Measurements from ENCODE around the gene P2RX5. TPM values are rescaled to one million over a fixed set of nuclear protein-coding genes. Genes with fewer than 3 reads are reported as not detected.
"Not testable (repeated sequence)": the region's sequence is repeated elsewhere in the genome, so short reads cannot be mapped to it uniquely, and the experiment has no call there.

P2RX5 gene
- total and polyA plus RNA-seq, 2 experiments from 2014 or later, result not detected

DNA sequence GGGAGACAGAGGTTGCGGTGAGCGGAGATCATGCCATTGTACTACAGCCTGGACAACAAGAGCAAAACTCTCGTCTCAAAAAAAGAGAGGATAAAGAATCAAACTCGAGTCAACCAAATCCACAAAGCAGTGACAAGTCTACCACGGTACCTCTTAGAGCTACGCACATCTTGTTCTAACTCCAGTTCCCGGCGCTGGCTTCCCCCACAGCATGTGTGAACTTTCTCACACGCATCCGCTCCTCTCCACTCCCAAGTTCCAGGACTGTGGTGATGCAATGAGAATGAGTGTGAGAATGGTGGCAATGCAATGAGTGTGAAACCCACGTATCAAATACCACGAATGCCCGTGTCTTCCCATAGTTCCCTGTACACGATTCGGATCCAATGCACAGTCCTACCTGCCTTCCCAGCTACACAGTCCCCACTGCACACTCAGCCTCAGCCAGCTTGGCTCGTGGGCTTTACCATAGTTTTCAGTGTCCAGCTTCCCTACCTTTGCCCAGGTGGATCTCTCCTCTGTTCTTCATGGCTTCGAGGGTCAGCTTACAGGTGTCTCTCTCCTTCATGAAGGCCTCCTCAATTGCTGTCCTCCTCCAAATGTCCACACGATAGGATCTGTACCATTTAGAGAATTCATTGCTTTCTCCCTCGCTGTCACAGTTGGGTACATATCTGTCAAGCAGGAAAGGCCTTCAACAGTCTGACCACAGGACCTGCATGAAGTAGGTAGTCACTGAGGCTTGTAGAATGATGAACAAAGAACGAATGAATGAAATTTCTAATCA is 9.2 kb upstream of the P2RX5 start:
- TF ChIP-seq, protein P1, sequence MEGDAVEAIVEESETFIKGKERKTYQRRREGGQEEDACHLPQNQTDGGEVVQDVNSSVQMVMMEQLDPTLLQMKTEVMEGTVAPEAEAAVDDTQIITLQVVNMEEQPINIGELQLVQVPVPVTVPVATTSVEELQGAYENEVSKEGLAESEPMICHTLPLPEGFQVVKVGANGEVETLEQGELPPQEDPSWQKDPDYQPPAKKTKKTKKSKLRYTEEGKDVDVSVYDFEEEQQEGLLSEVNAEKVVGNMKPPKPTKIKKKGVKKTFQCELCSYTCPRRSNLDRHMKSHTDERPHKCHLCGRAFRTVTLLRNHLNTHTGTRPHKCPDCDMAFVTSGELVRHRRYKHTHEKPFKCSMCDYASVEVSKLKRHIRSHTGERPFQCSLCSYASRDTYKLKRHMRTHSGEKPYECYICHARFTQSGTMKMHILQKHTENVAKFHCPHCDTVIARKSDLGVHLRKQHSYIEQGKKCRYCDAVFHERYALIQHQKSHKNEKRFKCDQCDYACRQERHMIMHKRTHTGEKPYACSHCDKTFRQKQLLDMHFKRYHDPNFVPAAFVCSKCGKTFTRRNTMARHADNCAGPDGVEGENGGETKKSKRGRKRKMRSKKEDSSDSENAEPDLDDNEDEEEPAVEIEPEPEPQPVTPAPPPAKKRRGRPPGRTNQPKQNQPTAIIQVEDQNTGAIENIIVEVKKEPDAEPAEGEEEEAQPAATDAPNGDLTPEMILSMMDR (IDR thresholded peaks at IDR 0.05; ENCODE audit: poor library complexity), result no peak
- Histone ChIP-seq H3K27ac (no peak overlapping the region), H3K4me3 (no peak overlapping the region), H3K27me3 (no peaks in the 10 kb centered on the region), H4K20me1 (ENCODE audit: insufficient read depth, poor library complexity, severe bottlenecking) (no peaks in the 10 kb centered on the region), H3K36me3 (replicated peaks; ENCODE audit: insufficient read depth, low read depth) (no peaks in the 10 kb centered on the region), H3K79me2 (no peaks in the 10 kb centered on the region), H3K4me1 (ENCODE audit: insufficient read depth) (no peaks in the 10 kb centered on the region), H3K4me2 (no peak overlapping the region), H3K9me3 (ENCODE audit: low read depth) (no peaks in the 10 kb centered on the region), H3K9me2 (replicated peaks; ENCODE audit: insufficient read depth) (no peaks in the 10 kb centered on the region), H2AFZ (no peak overlapping the region)
- WGBS (ENCODE audit: low lambda C conversion rate, missing lambda C conversion rate), result 86% methylated on average over 20 of the region's 20 CpGs
- no peak for DNase-seq (ENCODE audit: low spot score)

DNA sequence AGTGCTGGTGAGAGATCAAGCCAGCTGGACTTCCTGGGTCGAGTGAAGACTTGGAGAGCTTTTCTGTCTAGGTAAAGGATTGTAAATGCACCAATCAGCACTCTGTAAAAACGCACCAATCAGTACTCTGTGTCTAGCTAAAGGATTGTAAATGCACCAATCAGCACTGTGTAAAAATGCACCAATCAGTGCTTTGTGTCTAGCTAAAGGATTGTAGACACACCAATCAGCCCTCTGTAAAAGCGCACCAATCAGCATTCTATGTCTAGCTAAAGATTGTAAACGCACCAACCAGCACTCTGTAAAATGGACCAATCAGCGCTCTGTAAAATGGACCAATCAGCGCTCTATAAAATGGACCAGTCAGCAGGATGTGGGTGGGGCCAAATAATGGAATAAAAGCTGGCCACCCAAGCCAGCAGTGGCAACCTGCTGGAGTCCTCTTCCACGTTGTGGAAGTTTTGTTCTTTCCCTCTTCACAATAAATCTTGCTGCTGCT is 6.1 kb upstream of the P2RX5 start:
- not testable (repeated sequence) for H3K4me1 ChIP-seq (ENCODE audit: insufficient read depth)

DNA sequence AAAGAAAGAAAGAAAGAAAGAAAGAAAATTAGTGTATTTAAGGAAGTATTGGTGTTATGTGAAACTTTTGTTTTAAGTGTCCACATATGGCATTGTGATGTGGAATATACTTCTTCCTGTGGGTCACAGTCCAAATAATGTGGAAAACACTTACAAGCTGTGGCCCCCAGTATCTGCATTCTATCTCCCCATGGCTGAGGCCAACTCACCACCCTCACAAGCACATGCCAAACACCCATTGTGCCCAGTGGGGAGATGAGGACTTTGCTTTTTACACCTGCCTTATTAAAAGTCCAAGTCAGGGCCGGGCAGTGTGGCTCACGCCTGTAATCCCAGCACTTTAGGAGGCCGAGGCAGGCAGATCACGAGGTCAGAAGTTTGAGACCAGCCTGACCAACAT is 4.0 kb upstream of the P2RX5 start:
- Histone ChIP-seq H4K20me1 (ENCODE audit: insufficient read depth, poor library complexity, severe bottlenecking) (no peaks in the 10 kb centered on the region), H3K36me3 (replicated peaks; ENCODE audit: insufficient read depth, low read depth) (no peaks in the 10 kb centered on the region), H3K9me2 (replicated peaks; ENCODE audit: insufficient read depth) (no peaks in the 10 kb centered on the region), H3K4me3 (no peak overlapping the region), H3K79me2 (no peaks in the 10 kb centered on the region), H3K4me1 (ENCODE audit: insufficient read depth) (peaks cover 5% of the 10 kb centered on the region), H3K27ac (no peak overlapping the region), H3K27me3 (peaks cover 34% of the 10 kb centered on the region), H3K4me2 (no peak overlapping the region), H3K9me3 (ENCODE audit: low read depth) (no peaks in the 10 kb centered on the region), H2AFZ (no peak overlapping the region)
- no peak for DNase-seq (ENCODE audit: low spot score)
- TF ChIP-seq EZH2 (IDR thresholded peaks at IDR 0.05; ENCODE audit: borderline replicate concordance) (no peak), EZH2phosphoT487 (IDR thresholded peaks at IDR 0.05; ENCODE audit: low read depth, severe bottlenecking, unreplicated experiment) (no peak)
- TF ChIP-seq, protein P1 (IDR thresholded peaks at IDR 0.05; ENCODE audit: poor library complexity), result no peak
- 86% methylated on average over 4 of the region's 4 CpGs for WGBS (ENCODE audit: low lambda C conversion rate, missing lambda C conversion rate)

More for the DNA sequence above, 6.1 kb upstream of the P2RX5 start:
- H3K27ac ChIP-seq; H3K36me3 ChIP-seq (replicated peaks; ENCODE audit: insufficient read depth, low read depth); H3K4me2 ChIP-seq; H3K79me2 ChIP-seq; H2AFZ ChIP-seq; H3K4me3 ChIP-seq; H4K20me1 ChIP-seq (ENCODE audit: insufficient read depth, poor library complexity, severe bottlenecking); H3K9me2 ChIP-seq (replicated peaks; ENCODE audit: insufficient read depth); DNase-seq (ENCODE audit: low spot score); H3K9me3 ChIP-seq (ENCODE audit: low read depth): not testable (repeated sequence)
- H3K27me3 ChIP-seq, result peaks cover 14% of the 10 kb centered on the region
- 89% methylated on average over 7 of the region's 7 CpGs for WGBS (ENCODE audit: low lambda C conversion rate, missing lambda C conversion rate)

DNA sequence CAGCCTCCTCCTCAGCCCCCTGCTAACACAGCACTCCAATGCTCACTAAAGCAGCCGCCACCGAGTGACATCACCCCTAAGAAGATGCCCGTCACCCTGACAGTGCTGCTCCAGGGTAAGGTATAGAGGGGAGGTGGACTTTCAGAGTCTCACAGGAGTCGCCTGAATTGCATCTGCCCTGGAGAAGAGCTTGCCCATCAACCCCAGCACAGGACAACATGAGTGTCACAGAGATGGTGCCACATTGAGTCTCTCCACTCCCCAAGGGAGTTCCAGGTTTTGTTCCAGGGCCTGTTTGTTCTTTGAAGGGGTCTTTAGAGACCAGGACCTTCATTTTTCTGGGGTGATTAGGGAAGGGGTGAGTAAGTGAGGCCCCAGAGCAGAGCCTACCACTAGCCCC is 2.2 kb upstream of the P2RX5 start:
- 91% methylated on average over 4 of the region's 4 CpGs for WGBS (ENCODE audit: low lambda C conversion rate, missing lambda C conversion rate)
- Histone ChIP-seq H3K4me1 (ENCODE audit: insufficient read depth) (peaks cover 5% of the 10 kb centered on the region), H3K27me3 (peaks cover 50% of the 10 kb centered on the region)

More for the DNA sequence above, 2.2 kb upstream of the P2RX5 start:
- Histone ChIP-seq H3K4me2 (no peak overlapping the region), H3K27ac (no peak overlapping the region), H3K9me3 (ENCODE audit: low read depth) (no peaks in the 10 kb centered on the region), H2AFZ (no peak overlapping the region), H3K4me3 (no peak overlapping the region), H3K9me2 (replicated peaks; ENCODE audit: insufficient read depth) (no peaks in the 10 kb centered on the region), H3K36me3 (replicated peaks; ENCODE audit: insufficient read depth, low read depth) (no peaks in the 10 kb centered on the region), H4K20me1 (ENCODE audit: insufficient read depth, poor library complexity, severe bottlenecking) (no peaks in the 10 kb centered on the region), H3K79me2 (no peaks in the 10 kb centered on the region)
- TF ChIP-seq, protein P1 (IDR thresholded peaks at IDR 0.05; ENCODE audit: poor library complexity), result no peak
- TF ChIP-seq EZH2phosphoT487 (IDR thresholded peaks at IDR 0.05; ENCODE audit: low read depth, severe bottlenecking, unreplicated experiment) (no peak), EZH2 (IDR thresholded peaks at IDR 0.05; ENCODE audit: borderline replicate concordance) (no peak)
- no peak for DNase-seq (ENCODE audit: low spot score)
